ENCODE measurements around the gene CPTP. TPM values are rescaled to one million over a fixed set of nuclear protein-coding genes. Genes with fewer than 3 reads are reported as not detected.

CPTP gene
- total and polyA plus RNA-seq, 11 donors = 50.7 to 226 (median 72.4) TPM

- intact Hi-C loops (cut with DNase I) = no loop called here
- peaks cover 4 to 58% (median 22%) of the 10 kb centered on the region in 9 donors for H3K27me3 ChIP-seq
- H3K36me3 ChIP-seq = peaks cover 0 to 24% (median 0%) of the 10 kb centered on the region in 9 donors
- H3K9me3 ChIP-seq = no peaks in the 10 kb centered on the region
- peak overlapping the region in 11 of 12 donors; percentile 11 to 80 (median 38) for H3K4me3 ChIP-seq
- peaks cover 0 to 58% (median 37%) of the 10 kb centered on the region in 12 donors for H3K4me1 ChIP-seq
- TF ChIP-seq, protein P1, sequence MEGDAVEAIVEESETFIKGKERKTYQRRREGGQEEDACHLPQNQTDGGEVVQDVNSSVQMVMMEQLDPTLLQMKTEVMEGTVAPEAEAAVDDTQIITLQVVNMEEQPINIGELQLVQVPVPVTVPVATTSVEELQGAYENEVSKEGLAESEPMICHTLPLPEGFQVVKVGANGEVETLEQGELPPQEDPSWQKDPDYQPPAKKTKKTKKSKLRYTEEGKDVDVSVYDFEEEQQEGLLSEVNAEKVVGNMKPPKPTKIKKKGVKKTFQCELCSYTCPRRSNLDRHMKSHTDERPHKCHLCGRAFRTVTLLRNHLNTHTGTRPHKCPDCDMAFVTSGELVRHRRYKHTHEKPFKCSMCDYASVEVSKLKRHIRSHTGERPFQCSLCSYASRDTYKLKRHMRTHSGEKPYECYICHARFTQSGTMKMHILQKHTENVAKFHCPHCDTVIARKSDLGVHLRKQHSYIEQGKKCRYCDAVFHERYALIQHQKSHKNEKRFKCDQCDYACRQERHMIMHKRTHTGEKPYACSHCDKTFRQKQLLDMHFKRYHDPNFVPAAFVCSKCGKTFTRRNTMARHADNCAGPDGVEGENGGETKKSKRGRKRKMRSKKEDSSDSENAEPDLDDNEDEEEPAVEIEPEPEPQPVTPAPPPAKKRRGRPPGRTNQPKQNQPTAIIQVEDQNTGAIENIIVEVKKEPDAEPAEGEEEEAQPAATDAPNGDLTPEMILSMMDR (IDR thresholded peaks at IDR 0.05) = no peak
- TF ChIP-seq POLR2A (IDR thresholded peaks at IDR 0.05) = no peak
- WGBS, 4 donors = 0 to 3% (median 2%) methylated on average over 12 to 52 of the region's 52 CpGs
- H3K27ac ChIP-seq = peak overlapping the region in 5 of 12 donors; percentile 34 to 91 (median 38)
- peak in 1 of 5 donors; percentile 62 for DNase-seq
- no peak for ATAC-seq
Observed at GRCh38 chr1:1355416-1355815, 30.8 kb downstream of the CPTP start.

- peak in 1 of 5 donors; percentile 24 for DNase-seq
- intact Hi-C loops (cut with DNase I) = no loop called here
- peak overlapping the region in 7 of 12 donors; percentile 38 to 91 (median 86) for H3K27ac ChIP-seq
Observed at GRCh38 chr1:1356166-1356795, 31.7 kb downstream of the CPTP start.

DNA sequence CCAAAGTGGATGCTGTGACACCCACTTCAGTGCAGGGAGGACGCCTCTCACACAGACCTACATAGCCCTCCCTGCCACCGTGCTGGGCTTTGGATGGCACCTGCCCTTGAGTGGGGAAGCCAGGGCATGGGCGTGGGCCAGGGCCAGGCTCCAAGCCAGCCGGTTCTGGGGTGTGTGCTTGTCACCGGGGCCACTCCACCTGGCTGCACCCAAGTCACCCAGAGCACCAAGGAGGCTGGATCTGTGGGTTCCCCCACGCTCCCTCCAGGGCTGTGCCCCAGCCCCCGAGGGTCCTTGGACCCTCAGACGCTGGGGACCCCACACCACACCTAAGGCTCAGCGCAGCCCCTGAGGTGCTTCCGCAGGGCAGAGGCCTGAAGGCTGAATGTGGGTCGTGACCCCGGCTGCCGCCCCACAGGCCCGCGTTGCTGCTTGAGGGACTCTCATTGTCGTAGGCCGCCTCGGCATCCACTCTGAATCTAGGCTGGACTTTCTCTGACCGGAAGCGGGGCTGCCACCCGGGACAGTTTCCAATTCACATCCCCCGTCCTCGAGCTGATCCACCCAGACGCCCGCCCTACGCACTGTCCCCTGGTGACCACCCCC lies 32.3 kb downstream of the CPTP start:
- no peak for ATAC-seq
- peaks cover 4 to 55% (median 23%) of the 10 kb centered on the region in 9 donors for H3K27me3 ChIP-seq
- H3K9me3 ChIP-seq = no peaks in the 10 kb centered on the region
- WGBS, 4 donors = 42 to 57% (median 52%) methylated on average over 21 to 26 of the region's 26 CpGs
- H3K36me3 ChIP-seq = peaks cover 0 to 24% (median 0%) of the 10 kb centered on the region in 9 donors
- peak overlapping the region in 11 of 12 donors; percentile 38 to 91 (median 83) for H3K27ac ChIP-seq
- DNase-seq = peak in 1 of 5 donors; percentile 53
- H3K4me3 ChIP-seq = peak overlapping the region; percentile 14 to 81 (median 54)
- TF ChIP-seq POLR2A (IDR thresholded peaks at IDR 0.05) = no peak
- TF ChIP-seq, protein P1 (IDR thresholded peaks at IDR 0.05) = no peak
- H3K4me1 ChIP-seq = peaks cover 0 to 66% (median 36%) of the 10 kb centered on the region in 12 donors
- intact Hi-C loops (cut with DNase I) = no loop called here

More at GRCh38 chr1:1356166-1356795, 31.7 kb downstream of the CPTP start:
- H3K4me3 ChIP-seq = peak overlapping the region; percentile 14 to 81 (median 54)
- H3K9me3 ChIP-seq = no peaks in the 10 kb centered on the region
- peaks cover 0 to 65% (median 40%) of the 10 kb centered on the region in 12 donors for H3K4me1 ChIP-seq
- WGBS, 4 donors = 38 to 65% (median 54%) methylated on average over 6 to 8 of the region's 8 CpGs
- peaks cover 0 to 24% (median 0%) of the 10 kb centered on the region in 9 donors for H3K36me3 ChIP-seq
- ATAC-seq = no peak
- peaks cover 4 to 58% (median 23%) of the 10 kb centered on the region in 9 donors for H3K27me3 ChIP-seq
- TF ChIP-seq POLR2A (IDR thresholded peaks at IDR 0.05) = no peak
- TF ChIP-seq, protein P1 (IDR thresholded peaks at IDR 0.05) = no peak

GRCh38 chr1:1357871-1358432 lies 33.4 kb downstream of the CPTP start:
- H3K36me3 ChIP-seq = peaks cover 0 to 17% (median 0%) of the 10 kb centered on the region in 9 donors
- H3K27ac ChIP-seq = peak overlapping the region; percentile 38 to 91 (median 80)
- H3K4me3 ChIP-seq = peak overlapping the region; percentile 6 to 81 (median 54)
- H3K4me1 ChIP-seq = peaks cover 0 to 57% (median 30%) of the 10 kb centered on the region in 12 donors
- H3K27me3 ChIP-seq = peaks cover 4 to 52% (median 23%) of the 10 kb centered on the region in 9 donors
- DNase-seq = peak in 3 of 5 donors; percentile 15 to 36 (median 26)
- TF ChIP-seq, protein P1 (IDR thresholded peaks at IDR 0.05) = no peak
- no peak for TF ChIP-seq POLR2A (IDR thresholded peaks at IDR 0.05)
- intact Hi-C loops (cut with DNase I) = no loop called here
- 15 to 20% (median 19%) methylated on average over 8 to 18 of the region's 18 CpGs for WGBS, 4 donors
- no peak for ATAC-seq
- H3K9me3 ChIP-seq = no peaks in the 10 kb centered on the region

All from heart left ventricle (tissue), 16 donors.